Fibroblast of lung (primary cell): Measurements from ENCODE around the gene UTY. TPM values are rescaled to one million over a fixed set of nuclear protein-coding genes. Genes with fewer than 3 reads are reported as not detected.

ENCODE experiments used
- DNase-seq, 2 donors: peaks; one replicate each; pipeline versions ENCODE4 v3.0.0 to v3.0.0-alpha.2; 2010; ENCODE audit warnings: low read depth in 2 of 2
- H2AFZ ChIP-seq: 2 replicates; pipeline ENCODE4 v1.5.1; 2012; ENCODE audit warnings: low read length, control low read depth, inconsistent platforms
- H3K27ac ChIP-seq: 2 replicates; pipeline ENCODE4 v1.5.1; 2011; ENCODE audit warnings: low read length, control low read depth; ENCODE audit not compliant: insufficient read depth
- H3K27me3 ChIP-seq: 2 replicates; pipeline ENCODE4 v1.5.1; 2011; ENCODE audit warnings: mild to moderate bottlenecking, low read length; ENCODE audit not compliant: control insufficient read depth, insufficient read depth
- H3K36me3 ChIP-seq: 2 replicates; pipeline ENCODE4 v1.5.1; 2011; ENCODE audit warnings: low read length; ENCODE audit not compliant: control insufficient read depth, insufficient read depth
- H3K4me1 ChIP-seq: 2 replicates; pipeline ENCODE4 v1.5.1; 2011; ENCODE audit warnings: low read length; ENCODE audit not compliant: control insufficient read depth, insufficient read depth; ENCODE audit errors: extremely low read depth
- H3K4me2 ChIP-seq: 2 replicates; pipeline ENCODE4 v1.5.1; 2011; ENCODE audit warnings: low read length, control low read depth; ENCODE audit not compliant: insufficient read depth; ENCODE audit errors: extremely low read depth
- H3K4me3 ChIP-seq, 4 experiments: fragments of 200-600 bp in 1 of 4; sonication (generic) in 1 of 4; replicated peaks in 1 of 4; 2 replicates each; pipeline ENCODE4 v1.5.1; 2011 to 2016; ENCODE audit warnings: low read length in 4 of 4, low read depth in 3 of 4, mild to moderate bottlenecking in 3 of 4, control low read depth in 2 of 4, inconsistent platforms in 1 of 4, mixed read lengths in 1 of 4; ENCODE audit not compliant: insufficient read depth in 1 of 4; ENCODE audit errors: control extremely low read depth in 1 of 4
- H3K79me2 ChIP-seq: 2 replicates; pipeline ENCODE4 v1.5.1; 2012; ENCODE audit warnings: mild to moderate bottlenecking, low read length, inconsistent platforms; ENCODE audit not compliant: control insufficient read depth, insufficient read depth
- H3K9ac ChIP-seq: 2 replicates; pipeline ENCODE4 v1.5.1; 2011; ENCODE audit warnings: mild to moderate bottlenecking, low read length, control low read depth; ENCODE audit not compliant: insufficient read depth
- H3K9me3 ChIP-seq: 2 replicates; pipeline ENCODE4 v1.5.1; 2012; ENCODE audit warnings: low read depth, low read length; ENCODE audit not compliant: control insufficient read depth, insufficient read depth
- H4K20me1 ChIP-seq: 2 replicates; pipeline ENCODE4 v1.5.1; 2011; ENCODE audit warnings: low read length; ENCODE audit not compliant: control insufficient read depth, insufficient read depth; ENCODE audit errors: extremely low read depth
- EZH2 ChIP-seq: IDR thresholded peaks from 2 replicates; pipeline ENCODE4 v1.5.1; 2012; ENCODE audit warnings: low read length, control low read depth, mild to moderate bottlenecking; ENCODE audit errors: missing control alignments
- polyA plus RNA-seq, 2 donors: library from polyadenylated mRNA; depleted of rRNA in 1 of 2; stranded (reverse) in 1 of 2; unstranded in 1 of 2; fragments of >200 nt; gene quantifications; 2 replicates each; pipeline ENCODE4 v1.2.1, GENCODE V29; 2011 to 2012; ENCODE audit warnings: missing spikeins in 1 of 2
- total RNA-seq: library from RNA; depleted of rRNA; stranded (reverse); fragments of >200 nt; gene quantifications from 2 replicates; pipeline ENCODE4 v1.2.1, GENCODE V29; 2014
- TF ChIP-seq, protein P1 (sequence below), 2 donors: IDR thresholded peaks in 1 of 2; conservative IDR thresholded peaks in 1 of 2; 1 replicate in 1 of 2; 2 replicates in 1 of 2; pipeline ENCODE4 v1.5.1; 2011 to 2012; ENCODE audit warnings: low read length in 2 of 2, control low read depth in 1 of 2, inconsistent platforms in 1 of 2, low read depth in 1 of 2, mild to moderate bottlenecking in 1 of 2

Gene UTY
- total and polyA plus RNA-seq, 2 donors (not counting 1 experiment from before 2014, with no cell fraction given), result 7.7 TPM; not detected in 1

DNA sequence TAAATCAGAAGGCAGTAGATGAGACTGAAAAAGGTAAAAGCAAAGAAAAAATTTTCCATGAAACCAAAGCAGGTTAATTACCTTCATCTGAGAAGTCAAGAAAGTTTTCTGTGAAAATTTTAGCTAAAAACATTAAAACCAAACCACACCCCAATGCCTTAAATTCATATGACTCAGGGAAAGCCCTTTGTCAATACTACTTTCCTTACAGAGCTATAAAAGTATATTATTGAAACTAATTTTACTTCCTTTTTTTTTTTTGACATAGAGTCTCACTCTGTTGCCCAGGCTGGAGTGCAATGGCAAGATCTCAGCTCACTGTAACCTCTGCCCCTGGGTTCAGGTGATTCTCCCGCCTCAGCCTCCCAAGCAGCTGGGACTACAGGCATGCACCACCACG lies 117.2 kb downstream of the UTY start:
- Histone ChIP-seq H3K4me3 (no peak overlapping the region), H3K9ac (no peak overlapping the region), H3K9me3 (no peaks in the 10 kb centered on the region), H3K79me2 (no peaks in the 10 kb centered on the region), H3K4me1 (no peaks in the 10 kb centered on the region), H2AFZ (no peak overlapping the region), H3K36me3 (no peaks in the 10 kb centered on the region), H3K27ac (no peak overlapping the region), H4K20me1 (no peaks in the 10 kb centered on the region), H3K27me3 (no peaks in the 10 kb centered on the region), H3K4me2 (no peak overlapping the region)
- TF ChIP-seq EZH2, result no peak
- TF ChIP-seq, protein P1, sequence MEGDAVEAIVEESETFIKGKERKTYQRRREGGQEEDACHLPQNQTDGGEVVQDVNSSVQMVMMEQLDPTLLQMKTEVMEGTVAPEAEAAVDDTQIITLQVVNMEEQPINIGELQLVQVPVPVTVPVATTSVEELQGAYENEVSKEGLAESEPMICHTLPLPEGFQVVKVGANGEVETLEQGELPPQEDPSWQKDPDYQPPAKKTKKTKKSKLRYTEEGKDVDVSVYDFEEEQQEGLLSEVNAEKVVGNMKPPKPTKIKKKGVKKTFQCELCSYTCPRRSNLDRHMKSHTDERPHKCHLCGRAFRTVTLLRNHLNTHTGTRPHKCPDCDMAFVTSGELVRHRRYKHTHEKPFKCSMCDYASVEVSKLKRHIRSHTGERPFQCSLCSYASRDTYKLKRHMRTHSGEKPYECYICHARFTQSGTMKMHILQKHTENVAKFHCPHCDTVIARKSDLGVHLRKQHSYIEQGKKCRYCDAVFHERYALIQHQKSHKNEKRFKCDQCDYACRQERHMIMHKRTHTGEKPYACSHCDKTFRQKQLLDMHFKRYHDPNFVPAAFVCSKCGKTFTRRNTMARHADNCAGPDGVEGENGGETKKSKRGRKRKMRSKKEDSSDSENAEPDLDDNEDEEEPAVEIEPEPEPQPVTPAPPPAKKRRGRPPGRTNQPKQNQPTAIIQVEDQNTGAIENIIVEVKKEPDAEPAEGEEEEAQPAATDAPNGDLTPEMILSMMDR (conservative IDR thresholded peaks at IDR 0.05 in 1 of 2, IDR thresholded peaks at IDR 0.05 in 1 of 2; ENCODE audit: low read depth in 1 of 2, low read length in 2 of 2), result no peak
- no peak for DNase-seq

GRCh38 chrY:13361656-13362636 lies 117.9 kb downstream of the UTY start:
- Histone ChIP-seq H3K4me3 (no peak overlapping the region), H2AFZ (no peak overlapping the region), H3K4me2 (no peak overlapping the region), H3K27me3 (no peaks in the 10 kb centered on the region), H3K27ac (no peak overlapping the region), H3K9me3 (no peaks in the 10 kb centered on the region), H3K9ac (no peak overlapping the region), H4K20me1 (no peaks in the 10 kb centered on the region), H3K36me3 (no peaks in the 10 kb centered on the region), H3K4me1 (no peaks in the 10 kb centered on the region), H3K79me2 (no peaks in the 10 kb centered on the region)
- DNase-seq, result peak in 1 of 2 donors; percentile 28
- no peak for TF ChIP-seq EZH2
- TF ChIP-seq, protein P1 (conservative IDR thresholded peaks at IDR 0.05 in 1 of 2, IDR thresholded peaks at IDR 0.05 in 1 of 2; ENCODE audit: low read depth in 1 of 2, low read length in 2 of 2), result no peak

GRCh38 chrY:13351443-13351842 lies 128.4 kb downstream of the UTY start:
- H3K27me3 ChIP-seq, result no peaks in the 10 kb centered on the region
- H4K20me1 ChIP-seq, result no peaks in the 10 kb centered on the region
- no peaks in the 10 kb centered on the region for H3K4me1 ChIP-seq
- no peak overlapping the region for H3K9ac ChIP-seq
- DNase-seq, result no peak
- H3K4me3 ChIP-seq, result no peak overlapping the region
- no peak for TF ChIP-seq EZH2
- TF ChIP-seq, protein P1 (conservative IDR thresholded peaks at IDR 0.05 in 1 of 2, IDR thresholded peaks at IDR 0.05 in 1 of 2; ENCODE audit: low read depth in 1 of 2, low read length in 2 of 2), result no peak
- no peak overlapping the region for H3K4me2 ChIP-seq
- no peak overlapping the region for H3K27ac ChIP-seq
- no peaks in the 10 kb centered on the region for H3K36me3 ChIP-seq
- H2AFZ ChIP-seq, result no peak overlapping the region
- no peaks in the 10 kb centered on the region for H3K9me3 ChIP-seq
- H3K79me2 ChIP-seq, result no peaks in the 10 kb centered on the region
